Measurements from ENCODE around the gene SLC44A5.
"Not testable (repeated sequence)": the region's sequence is repeated elsewhere in the genome, so short reads cannot be mapped to it uniquely, and the experiment has no call there.

Gene SLC44A5

DNA sequence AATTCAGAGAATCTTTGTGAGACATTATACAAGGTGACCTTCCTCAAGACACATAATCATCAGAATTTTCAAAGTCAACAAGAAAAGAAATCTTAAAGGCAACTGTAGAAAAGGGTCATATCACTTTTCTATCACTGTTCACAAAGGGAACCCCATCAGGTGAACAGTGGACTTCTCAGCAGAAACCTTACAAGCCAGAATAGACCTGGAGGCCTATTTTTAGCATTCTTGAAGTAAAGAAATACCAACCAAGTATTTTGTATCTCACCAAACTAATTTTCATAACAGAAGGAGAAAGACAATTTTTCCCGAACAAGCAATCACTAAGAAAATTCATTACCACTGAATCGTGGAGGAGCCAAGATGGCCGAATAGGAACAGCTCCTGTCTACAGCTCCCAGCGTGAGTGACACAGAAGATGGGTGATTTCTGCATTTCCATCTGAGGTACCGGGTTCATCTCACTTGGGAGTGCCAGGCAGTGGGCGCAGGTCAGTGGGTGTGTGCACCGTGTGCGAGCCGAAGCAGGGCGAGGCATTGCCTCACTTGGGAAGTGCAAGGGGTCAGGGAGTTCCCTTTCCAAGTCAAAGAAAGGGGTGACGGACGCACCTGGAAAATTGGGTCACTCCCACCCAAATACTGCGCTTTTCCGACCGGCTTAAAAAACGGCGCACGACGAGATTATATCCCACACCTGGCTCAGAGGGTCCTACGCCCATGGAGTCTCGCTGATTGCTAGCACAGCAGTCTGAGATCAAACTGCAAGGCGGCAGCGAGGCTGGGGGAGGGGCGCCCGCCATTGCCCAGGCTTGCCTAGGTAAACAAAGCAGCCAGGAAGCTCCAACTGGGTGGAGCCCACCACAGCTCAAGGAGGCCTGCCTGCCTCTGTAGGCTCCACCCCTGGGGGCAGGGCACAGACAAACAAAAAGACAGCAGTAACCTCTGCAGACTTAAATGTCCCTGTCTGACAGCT, 235.2 kb downstream of the SLC44A5 start:
- not testable (repeated sequence) for DNase-seq (ENCODE audit: low spot score)

DNA sequence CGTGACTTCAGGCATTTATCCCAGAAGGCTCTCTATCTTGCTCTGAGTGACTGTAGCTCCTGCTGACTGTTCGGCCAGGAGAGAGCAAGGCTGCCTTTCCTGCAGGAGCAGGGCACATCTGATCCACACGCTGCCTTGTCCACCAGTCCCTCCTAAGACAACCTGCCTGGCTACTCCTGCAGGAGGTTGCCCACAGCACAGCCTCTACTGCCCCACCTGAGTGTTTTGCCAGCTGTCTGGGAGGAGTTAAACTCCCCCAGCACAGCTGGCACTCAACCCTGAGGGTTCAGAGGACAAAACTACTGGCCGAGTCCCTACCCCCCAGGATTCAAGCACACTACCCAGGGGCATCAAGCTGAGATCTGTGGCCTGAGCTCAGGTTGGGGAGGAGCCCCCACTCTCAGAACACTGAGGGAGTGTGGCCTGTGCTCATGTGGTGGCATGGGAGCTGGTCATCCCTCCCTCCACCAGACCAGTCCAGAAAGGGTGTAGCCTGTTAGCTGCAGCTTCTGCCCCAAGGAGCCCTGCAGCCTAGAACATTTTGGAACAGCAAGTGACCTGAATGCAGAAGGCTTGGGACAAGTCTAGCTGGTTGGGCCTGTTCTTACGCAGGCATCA, 237.3 kb downstream of the SLC44A5 start:
- no peak for DNase-seq (ENCODE audit: low spot score)

DNA sequence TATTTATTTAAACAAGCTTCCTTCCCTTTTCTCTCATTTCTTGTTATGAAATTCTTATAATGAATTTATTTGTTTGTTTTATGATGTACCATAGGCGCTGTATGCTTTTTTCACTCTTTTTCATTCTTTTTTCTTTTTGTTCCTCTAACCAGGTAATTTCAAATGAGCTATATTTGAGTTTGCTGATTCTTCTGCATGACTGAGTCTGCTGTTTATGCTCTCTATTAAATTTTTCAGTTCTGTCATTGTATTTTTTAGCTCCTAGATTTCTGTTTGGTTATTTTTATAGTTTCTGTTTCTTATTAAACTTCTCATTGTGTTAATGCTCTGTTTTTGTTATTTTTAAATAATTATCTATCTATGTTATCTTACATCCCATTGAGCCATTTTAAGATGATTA, 244.3 kb downstream of the SLC44A5 start:
- no peak for DNase-seq (ENCODE audit: low spot score)

DNA sequence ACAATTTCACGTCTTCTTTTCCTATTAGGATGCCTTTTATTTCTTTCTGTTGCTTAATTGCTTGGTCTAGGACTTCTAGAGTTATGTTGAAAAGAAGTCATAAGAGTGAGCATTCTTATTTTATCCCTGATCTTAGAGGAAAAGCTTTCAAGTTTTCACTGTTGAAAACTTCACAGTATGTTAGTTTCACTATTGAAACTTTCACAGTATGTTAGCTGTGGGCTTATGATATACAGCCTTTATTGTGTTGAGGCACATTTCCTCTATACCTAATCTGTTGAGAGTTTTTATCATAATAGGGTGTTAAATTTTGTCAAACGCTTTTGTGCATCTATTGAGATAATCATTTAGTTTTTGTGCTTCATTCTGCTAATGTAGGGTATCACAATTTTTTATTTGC, 249.7 kb downstream of the SLC44A5 start:
- no peak for DNase-seq (ENCODE audit: low spot score)

DNA sequence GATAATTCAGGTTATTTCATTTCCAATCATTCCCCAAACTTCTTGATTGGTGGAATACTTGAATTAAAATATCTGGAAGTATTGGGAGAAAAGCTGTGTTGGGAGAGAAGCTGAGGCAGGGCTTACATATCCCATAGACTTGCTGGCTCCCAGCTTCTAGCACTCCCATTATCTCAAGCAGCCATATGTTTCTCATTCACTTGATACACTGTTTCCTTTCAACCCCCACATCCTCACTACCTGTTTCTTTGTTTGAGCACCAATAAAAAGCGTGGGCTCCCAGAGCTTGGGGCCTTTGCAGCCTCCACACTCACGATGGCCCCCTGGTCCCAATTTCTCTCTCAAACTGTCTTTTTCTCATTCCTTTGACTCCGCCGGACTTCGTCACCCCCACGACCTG, 256.6 kb downstream of the SLC44A5 start:
- not testable (repeated sequence) for DNase-seq (ENCODE audit: low spot score)

DNA sequence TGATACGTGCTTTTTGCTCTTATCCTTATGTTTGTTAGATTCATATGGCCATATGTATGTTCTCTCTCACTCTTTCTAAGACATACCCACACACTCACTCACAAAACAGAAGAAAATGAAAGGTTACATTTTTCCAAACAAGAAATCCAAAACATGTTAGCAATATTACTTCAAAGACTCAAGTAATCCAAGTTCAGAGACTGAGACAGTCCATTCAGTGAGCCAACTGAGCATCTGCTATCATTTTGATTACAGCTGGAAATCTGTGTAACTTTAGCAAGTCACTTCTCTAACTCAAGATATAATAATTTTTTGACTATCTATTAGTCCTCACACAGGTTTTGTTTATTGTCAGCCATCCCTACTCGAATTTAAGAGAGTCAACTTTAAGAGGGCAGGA, 257.9 kb downstream of the SLC44A5 start:
- DNase-seq (ENCODE audit: low spot score) = no peak

DNA sequence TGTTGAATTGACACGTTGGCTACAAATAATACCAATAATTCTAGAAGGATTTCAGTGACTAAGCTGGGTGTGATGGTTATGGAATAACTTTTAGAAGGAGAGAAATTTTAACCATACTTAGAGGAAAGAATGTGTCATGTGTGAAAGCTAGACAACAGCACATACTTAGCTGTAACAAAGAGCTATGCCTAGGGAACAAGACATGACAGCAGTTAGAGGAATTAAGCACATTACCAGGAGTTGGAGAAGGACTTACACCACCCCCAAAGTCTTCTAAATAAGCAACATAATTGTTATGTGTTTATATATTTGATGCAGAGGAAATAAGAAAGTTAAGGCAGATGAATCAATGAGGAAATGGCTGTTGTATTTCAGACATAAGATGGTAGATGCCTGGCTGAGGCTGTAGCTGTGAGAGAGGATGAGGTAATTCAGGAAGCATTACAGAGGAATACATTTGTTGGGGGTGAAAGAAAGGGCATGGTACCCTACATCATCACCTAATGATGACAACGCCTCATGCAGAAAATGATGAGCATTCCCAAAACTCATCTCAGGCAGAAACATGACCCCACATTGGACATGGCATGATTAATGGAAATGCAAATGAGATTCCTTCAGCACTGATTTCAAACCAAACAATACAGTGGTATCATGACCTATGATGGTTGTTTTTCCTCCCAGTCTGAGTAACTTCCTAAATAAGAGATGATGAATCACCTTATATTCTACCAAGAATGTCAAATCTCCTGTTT, 265.2 kb downstream of the SLC44A5 start:
- no peak for DNase-seq (ENCODE audit: low spot score)

DNA sequence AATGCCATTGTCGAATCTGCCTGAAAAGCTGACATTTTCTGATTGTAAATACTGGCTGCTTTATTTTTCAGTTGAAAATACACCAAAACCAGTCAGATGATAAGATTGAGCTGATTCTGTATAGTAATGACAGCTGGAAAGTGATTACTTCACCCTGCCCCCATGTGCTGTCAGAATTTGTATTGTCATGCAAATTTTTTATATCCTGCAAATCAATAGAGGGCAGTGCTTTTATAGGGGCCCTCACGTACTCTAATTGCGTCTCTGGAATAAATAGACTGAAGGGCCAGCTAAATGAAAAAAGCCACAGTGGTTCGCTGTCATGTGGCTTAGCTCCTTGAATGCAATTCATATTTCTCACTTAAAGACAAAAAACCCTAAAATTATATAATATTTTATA, 268.1 kb downstream of the SLC44A5 start:
- no peak for DNase-seq (ENCODE audit: low spot score)

DNA sequence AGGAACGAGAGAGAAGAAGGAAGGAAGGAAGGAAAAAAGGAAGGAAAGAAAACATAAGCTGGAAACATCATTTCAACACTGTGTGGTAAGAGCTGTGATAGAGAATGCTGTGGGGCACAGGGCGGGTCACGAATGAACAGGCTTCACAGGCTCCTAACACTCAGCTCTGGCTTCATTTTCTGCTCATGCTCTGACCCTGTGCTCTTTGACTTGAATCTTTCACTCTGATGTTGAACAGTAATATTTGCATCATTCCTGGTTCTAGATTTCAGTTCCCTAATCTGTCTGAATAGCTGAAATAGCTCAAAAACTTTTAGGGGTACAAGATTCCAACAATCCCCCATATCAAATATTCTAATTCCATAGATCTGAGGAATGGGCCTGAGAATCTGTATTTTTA, 269.4 kb downstream of the SLC44A5 start:
- DNase-seq (ENCODE audit: low spot score) = no peak

DNA sequence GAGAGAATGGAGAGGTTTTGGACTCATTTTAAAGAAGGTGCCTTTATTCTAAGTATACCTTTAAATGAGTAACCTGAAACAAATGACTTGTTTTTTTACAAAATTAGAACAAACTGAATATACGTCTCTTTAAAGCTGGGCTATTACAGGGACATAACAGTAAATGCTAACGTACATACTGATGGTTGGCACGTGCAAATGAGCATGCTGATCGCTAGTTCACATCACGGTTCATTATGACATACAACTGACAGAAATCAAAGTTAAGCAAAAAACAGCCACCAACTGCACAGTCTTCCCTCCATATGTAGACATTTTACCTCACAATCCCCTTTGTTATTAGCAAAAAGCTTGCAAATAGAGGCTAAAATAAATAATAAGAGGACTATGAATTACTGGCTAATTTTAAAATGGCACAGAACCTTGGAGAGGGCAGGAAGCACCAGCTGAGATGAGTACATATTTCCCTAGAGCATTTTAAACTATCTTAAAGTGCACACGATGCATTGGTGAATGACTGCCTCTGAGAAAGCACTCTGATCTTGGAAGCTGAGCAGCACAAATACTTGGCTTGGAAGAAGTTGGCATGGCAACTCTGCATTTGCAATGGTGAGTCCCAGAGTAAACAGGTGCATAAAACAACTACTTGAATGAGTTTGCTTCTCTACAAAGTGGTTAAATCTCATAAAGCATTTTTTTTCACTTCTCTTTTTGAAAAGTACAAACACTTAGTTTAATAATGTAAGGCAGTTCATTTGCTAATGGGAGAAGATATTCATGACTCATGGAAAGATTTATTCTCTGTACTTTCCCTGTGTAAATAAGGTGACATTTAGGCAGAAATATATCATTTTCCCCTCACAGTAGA, 272.1 kb downstream of the SLC44A5 start:
- no peak for DNase-seq (ENCODE audit: low spot score)

DNA sequence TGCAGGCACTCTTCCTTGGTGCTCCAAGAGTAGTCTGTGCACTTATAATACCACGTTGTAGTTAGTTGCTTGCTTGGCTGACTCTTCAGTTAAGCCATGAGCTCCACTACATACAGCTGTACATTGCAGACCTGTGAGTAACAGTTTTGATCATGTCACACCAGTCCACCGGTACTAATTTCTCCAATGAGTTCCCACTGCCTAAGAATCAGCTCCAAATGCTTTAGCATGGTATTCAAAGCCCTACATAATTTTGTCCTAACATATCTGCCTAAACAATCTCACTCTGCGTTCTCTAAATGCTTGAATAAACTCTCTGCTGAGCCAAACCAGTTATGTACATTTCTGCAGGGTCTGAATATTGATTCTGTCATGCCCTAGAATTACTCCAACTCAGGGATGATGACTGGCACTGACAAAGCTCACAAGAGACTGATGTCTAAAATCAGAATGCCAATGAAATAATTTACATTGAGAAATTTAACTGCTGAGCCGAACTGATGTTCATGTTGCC, 276.0 kb downstream of the SLC44A5 start:
- no peak for DNase-seq (ENCODE audit: low spot score)

DNA sequence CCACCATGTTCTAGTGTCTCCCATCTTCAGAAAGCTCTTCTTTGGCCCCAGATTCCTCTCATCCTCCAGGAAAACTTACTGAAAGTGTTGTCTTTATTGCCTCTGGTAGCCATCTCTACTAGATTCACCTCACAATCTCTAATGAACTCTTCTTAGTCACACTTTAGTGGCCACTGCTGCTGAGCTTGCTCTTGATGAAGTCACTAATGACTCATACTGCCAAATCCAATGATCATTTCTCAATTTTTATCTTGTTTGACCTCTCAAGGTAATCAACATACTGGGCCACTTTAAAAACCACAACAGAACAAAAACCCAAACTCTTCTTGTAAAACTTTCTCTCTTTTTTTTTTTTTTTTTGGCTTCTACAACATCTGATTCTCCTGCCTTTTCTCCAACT, 280.3 kb downstream of the SLC44A5 start:
- no peak for DNase-seq (ENCODE audit: low spot score)

DNA sequence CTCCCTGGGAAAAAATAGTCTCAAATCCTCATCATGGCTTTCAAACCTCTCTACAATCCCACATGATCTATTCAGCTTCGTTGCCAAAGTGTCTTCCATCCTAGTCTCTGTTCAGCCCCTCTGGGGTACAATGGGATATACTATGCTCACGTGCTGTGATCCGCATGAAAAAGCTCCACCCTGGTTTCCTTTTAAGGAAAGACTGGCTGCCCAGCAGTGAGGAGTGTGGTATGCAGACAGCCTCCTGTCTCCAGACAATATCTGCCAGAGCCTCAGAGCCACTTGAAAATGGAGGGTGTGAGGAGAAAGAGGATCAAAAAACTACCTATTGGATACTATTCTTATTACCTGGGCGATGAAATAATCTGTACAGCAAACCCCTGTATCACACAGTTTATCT, 282.2 kb downstream of the SLC44A5 start:
- DNase-seq (ENCODE audit: low spot score) = no peak

DNA sequence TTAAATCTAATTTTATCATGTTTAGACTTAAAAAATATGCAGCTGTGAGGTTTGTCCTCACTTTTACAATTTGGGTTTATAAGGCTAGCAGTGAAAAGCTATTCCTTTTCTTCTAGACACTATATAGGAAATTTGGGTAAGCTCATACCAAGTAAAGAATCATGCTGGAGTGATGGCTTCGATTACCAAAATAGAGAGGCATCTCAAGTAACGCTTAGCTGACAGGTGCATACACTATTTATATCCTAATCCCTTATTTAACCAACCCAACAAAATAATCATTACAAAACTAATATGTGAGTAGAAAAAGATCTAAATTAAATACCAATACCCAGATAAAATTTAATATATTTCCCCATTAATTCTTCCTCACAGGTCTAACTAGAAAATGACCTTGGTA, 283.5 kb downstream of the SLC44A5 start:
- DNase-seq (ENCODE audit: low spot score) = no peak

DNA sequence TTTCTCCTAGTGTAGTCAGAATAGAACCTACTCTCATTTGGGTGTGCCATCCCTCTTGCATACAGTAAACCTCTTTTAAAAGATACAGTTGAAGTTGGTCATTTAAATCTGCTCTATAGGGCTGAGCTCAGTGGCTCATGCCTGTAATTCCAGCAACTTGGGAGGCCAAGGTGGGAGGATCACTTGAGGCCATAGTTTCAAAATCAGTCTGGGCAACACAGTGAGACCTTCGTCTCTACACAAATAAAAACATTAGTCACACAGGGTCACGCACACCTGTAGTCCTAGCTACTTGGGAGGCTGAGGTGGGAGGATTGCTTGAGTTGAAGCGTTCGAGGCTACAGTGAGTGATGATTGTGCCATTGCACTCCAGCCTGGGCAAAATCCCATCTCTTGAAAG, 292.9 kb downstream of the SLC44A5 start:
- no peak for DNase-seq (ENCODE audit: low spot score)

DNA sequence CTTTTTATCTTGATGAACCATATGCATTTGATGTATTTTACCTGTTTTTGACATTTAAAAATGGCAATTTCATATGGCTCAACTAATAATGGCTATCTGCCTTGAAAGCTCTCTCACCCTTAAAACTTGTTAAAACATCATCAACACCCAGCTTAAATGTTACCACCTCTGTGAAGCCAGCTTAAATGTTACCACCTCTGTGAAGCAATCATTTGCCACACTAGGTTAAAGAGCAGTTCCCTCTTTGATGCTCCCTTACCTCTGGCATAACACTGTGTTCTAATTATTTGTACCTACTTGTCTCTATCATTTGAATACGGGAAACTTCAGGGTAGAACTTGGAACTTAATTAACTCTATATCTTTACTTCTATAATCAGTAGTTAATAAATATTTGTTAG, 294.7 kb downstream of the SLC44A5 start:
- DNase-seq (ENCODE audit: low spot score) = no peak

DNA sequence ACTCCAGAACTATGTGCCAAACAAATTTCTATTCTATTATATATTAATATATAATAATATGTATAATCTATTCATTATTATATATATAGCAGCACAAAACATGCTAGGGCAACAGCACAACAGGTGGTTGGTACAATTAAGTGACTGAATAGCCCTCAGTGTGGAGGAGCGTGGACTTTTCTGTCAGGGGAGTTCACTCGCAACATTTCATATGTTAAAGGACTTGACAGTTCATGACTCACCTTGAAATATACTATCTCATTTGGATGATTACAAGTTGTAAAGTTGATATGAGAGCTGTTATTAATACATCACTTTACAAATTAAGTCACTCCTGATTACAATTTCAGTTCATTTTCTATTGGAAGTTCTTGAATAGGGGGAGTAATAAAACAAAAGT, 298.3 kb downstream of the SLC44A5 start:
- no peak for DNase-seq (ENCODE audit: low spot score)

DNA sequence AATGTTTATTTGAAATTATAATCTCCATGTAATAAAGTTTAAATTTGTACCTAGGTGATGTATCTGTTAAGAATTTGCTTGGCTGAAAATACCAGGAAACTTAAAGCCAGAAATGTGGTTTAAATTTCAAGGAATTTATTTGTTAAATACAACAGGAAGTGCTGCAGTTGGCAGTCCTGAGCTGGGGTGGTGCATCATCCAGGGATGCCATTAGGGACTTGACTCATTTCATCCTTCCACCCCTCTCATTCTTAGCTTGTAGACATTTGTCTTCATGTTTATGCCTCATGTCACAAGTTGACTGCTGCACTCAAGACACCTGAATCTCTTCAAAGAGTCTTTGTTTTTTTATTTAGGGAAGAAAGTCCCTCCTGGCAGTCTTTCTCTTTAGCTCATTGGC, 300.8 kb downstream of the SLC44A5 start:
- no peak for DNase-seq (ENCODE audit: low spot score)

DNA sequence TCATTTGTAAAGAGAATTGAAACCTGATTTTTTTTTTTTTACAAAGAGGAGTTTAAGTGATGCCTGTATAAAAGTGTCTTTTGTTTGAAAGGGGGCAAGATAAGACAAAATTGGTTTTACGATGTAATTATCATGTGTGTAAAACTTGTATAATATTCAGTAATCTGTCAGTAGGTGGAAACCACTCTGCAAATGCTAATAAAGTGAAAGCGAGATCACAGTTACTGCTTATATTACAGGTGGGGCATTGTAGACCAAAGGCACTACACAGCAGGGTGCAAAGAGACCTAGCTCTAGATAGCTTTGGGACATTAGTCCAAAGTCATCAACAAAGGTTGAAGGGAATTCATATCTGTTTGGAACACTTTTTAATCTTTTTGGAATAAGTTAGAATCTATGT, 302.5 kb downstream of the SLC44A5 start:
- no peak for DNase-seq (ENCODE audit: low spot score)

DNA sequence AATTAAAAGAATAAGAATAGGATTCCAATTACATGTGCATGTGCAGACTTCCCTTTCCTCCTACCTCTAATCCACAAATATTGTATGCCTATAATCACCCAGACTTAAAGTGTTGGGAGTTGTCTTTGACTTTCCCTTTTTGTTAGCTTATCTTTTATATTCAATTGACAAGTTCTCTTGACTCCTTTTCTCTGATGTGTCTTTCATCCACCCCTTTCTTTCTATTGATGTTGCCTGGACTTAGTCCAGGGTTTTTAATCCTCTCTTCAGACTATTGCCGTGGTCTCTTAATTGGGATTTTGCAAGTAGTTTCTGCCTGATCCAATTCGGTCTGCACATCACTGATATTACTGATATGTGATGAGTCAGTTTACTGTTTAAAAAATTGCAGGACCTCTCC, 305.9 kb downstream of the SLC44A5 start:
- no peak for DNase-seq (ENCODE audit: low spot score)

DNA sequence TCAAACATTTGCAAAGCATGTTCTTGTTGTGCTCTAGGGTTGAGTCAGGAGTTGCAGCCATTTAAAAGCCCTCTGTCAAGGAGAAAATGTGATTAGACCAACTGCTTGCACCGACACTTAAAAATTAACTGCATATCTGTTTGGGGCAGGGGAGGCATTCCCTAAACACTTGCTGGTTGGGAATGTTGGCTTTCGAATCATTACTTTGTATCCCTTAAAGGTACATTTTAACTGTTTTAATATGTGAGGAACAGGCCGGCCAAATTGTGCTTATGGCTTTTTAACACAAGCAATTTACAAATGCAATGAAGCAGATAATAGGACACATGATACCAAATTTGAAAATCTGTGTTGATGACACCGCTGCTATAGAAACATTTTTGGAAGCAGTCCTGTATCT, 317.6 kb downstream of the SLC44A5 start:
- DNase-seq (ENCODE audit: low spot score) = peak; percentile 82

All from SK-N-DZ (cell line).